ENCODE data around the gene RHEX. TPM values are rescaled to one million over a fixed set of nuclear protein-coding genes. Genes with fewer than 3 reads are reported as not detected.

Gene RHEX
- total RNA-seq, 1 donor from 2014 or later: not detected

DNA sequence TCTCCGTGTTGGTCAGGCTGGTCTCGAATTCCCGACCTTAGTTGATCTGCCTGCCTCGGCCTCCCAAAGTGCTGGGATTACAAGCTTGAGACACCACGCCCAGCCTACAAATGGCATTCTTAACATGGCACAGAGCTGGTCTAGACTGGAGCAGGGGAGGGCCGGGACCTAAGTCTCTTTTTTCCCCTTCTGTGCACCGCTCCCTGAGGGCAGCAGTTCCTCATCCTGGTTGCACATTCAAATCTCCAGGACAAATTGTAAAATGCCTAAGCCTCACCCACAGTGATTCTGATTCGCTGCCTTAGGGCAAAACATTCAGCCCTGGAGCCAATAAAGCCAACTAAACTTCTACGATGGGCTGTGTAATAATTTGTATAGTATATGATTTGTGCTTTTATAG is 74.4 kb downstream of the RHEX start:
- no peak overlapping the region for H3K4me3 ChIP-seq
- H3K79me2 ChIP-seq (ENCODE audit: low read depth): no peaks in the 10 kb centered on the region
- H3F3A ChIP-seq (ENCODE audit: low read depth): no peaks in the 10 kb centered on the region
- H3K36me3 ChIP-seq: no peaks in the 10 kb centered on the region
- H2AFZ ChIP-seq (replicated peaks): no peak overlapping the region
- H3K27ac Mint-ChIP-seq: no peak overlapping the region
- DNase-seq (ENCODE audit: low spot score): no peak
- peaks cover 3% of the 10 kb centered on the region for H3K4me1 Mint-ChIP-seq
- H3K4me3 Mint-ChIP-seq: no peak overlapping the region
- no peak overlapping the region for H3K9ac ChIP-seq
- TF ChIP-seq EZH2phosphoT487 (IDR thresholded peaks at IDR 0.05): no peak
- no peak for TF ChIP-seq EZH2 (IDR thresholded peaks at IDR 0.05)
- no peak for TF ChIP-seq CTCF (IDR thresholded peaks at IDR 0.05)
- H3K27me3 ChIP-seq: no peaks in the 10 kb centered on the region
- peaks cover 9% of the 10 kb centered on the region for H3K9me3 Mint-ChIP-seq
- H3K27me3 Mint-ChIP-seq (ENCODE audit: insufficient read depth, low read depth): peaks cover 7% of the 10 kb centered on the region
- H3K9me3 ChIP-seq (ENCODE audit: low read depth): no peaks in the 10 kb centered on the region
- no peak overlapping the region for H3K27ac ChIP-seq
- no peak overlapping the region for H3K4me2 ChIP-seq
- no peaks in the 10 kb centered on the region for H3K4me1 ChIP-seq
- no peaks in the 10 kb centered on the region for H4K20me1 ChIP-seq (ENCODE audit: low read depth)
- H3K36me3 Mint-ChIP-seq: peaks cover under 1% of the 10 kb centered on the region

DNA sequence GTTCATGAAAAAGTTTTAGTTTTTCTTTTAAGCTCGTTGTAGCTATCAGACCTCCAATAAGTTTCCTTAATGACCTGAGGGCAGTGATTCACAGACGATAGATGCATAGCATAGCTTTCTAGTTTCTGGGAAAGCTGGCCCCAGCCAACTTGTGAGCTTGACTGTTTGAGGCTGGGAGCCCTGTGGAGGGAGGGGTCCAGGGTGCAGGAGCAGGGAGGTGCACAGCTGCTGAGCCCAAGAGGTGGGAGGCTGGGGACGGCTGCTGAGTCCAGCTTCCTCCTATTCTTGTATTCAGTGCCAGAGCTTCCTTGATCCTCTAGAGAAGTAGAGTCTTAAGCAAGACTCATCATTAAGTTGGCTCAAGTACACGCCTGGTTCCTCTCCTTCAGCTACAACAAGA is 75.2 kb downstream of the RHEX start:
- H3K27me3 Mint-ChIP-seq (ENCODE audit: insufficient read depth, low read depth): peaks cover 7% of the 10 kb centered on the region
- no peaks in the 10 kb centered on the region for H4K20me1 ChIP-seq (ENCODE audit: low read depth)
- H3K79me2 ChIP-seq (ENCODE audit: low read depth): no peaks in the 10 kb centered on the region
- no peak overlapping the region for H2AFZ ChIP-seq (replicated peaks)
- no peak overlapping the region for H3K27ac Mint-ChIP-seq
- no peaks in the 10 kb centered on the region for H3K4me1 ChIP-seq
- no peak overlapping the region for H3K27ac ChIP-seq
- no peak overlapping the region for H3K4me3 ChIP-seq
- H3K36me3 ChIP-seq: no peaks in the 10 kb centered on the region
- H3K4me1 Mint-ChIP-seq: peaks cover 3% of the 10 kb centered on the region
- H3F3A ChIP-seq (ENCODE audit: low read depth): no peaks in the 10 kb centered on the region
- no peak for DNase-seq (ENCODE audit: low spot score)
- peaks cover 5% of the 10 kb centered on the region for H3K9me3 Mint-ChIP-seq
- H3K9me3 ChIP-seq (ENCODE audit: low read depth): no peaks in the 10 kb centered on the region
- no peak overlapping the region for H3K9ac ChIP-seq
- H3K36me3 Mint-ChIP-seq: no peaks in the 10 kb centered on the region
- no peak overlapping the region for H3K4me3 Mint-ChIP-seq
- no peak for TF ChIP-seq CTCF (IDR thresholded peaks at IDR 0.05)
- no peak for TF ChIP-seq EZH2phosphoT487 (IDR thresholded peaks at IDR 0.05)
- no peak for TF ChIP-seq EZH2 (IDR thresholded peaks at IDR 0.05)
- no peak overlapping the region for H3K4me2 ChIP-seq
- no peaks in the 10 kb centered on the region for H3K27me3 ChIP-seq

GRCh38 chr1:206131037-206131436 is 78.1 kb downstream of the RHEX start:
- H3K27ac ChIP-seq: no peak overlapping the region
- Mint-ChIP-seq H3K36me3 (no peaks in the 10 kb centered on the region), H3K4me3 (no peak overlapping the region), H3K27me3 (ENCODE audit: insufficient read depth, low read depth) (peaks cover 12% of the 10 kb centered on the region), H3K9me3 (no peaks in the 10 kb centered on the region), H3K27ac (no peak overlapping the region), H3K4me1 (peaks cover 16% of the 10 kb centered on the region)
- no peaks in the 10 kb centered on the region for H4K20me1 ChIP-seq (ENCODE audit: low read depth)
- no peak overlapping the region for H2AFZ ChIP-seq (replicated peaks)
- H3K27me3 ChIP-seq: no peaks in the 10 kb centered on the region
- H3K4me1 ChIP-seq: no peaks in the 10 kb centered on the region
- no peak overlapping the region for H3K9ac ChIP-seq
- DNase-seq (ENCODE audit: low spot score): no peak
- no peak overlapping the region for H3K4me2 ChIP-seq
- TF ChIP-seq EZH2phosphoT487 (IDR thresholded peaks at IDR 0.05) (no peak), EZH2 (IDR thresholded peaks at IDR 0.05) (no peak)
- no peaks in the 10 kb centered on the region for H3K9me3 ChIP-seq (ENCODE audit: low read depth)
- H3F3A ChIP-seq (ENCODE audit: low read depth): no peaks in the 10 kb centered on the region
- no peaks in the 10 kb centered on the region for H3K36me3 ChIP-seq
- H3K79me2 ChIP-seq (ENCODE audit: low read depth): no peaks in the 10 kb centered on the region
- no peak overlapping the region for H3K4me3 ChIP-seq

GRCh38 chr1:206133751-206134415 is 80.9 kb downstream of the RHEX start:
- Mint-ChIP-seq H3K9me3 (peaks cover 1% of the 10 kb centered on the region), H3K27me3 (ENCODE audit: insufficient read depth, low read depth) (peaks cover 8% of the 10 kb centered on the region), H3K27ac (no peak overlapping the region), H3K4me3 (no peak overlapping the region), H3K4me1 (peaks cover 27% of the 10 kb centered on the region), H3K36me3 (no peaks in the 10 kb centered on the region)
- H3K4me1 ChIP-seq: no peaks in the 10 kb centered on the region
- no peak overlapping the region for H3K27ac ChIP-seq
- no peak overlapping the region for H3K4me3 ChIP-seq
- no peaks in the 10 kb centered on the region for H3K79me2 ChIP-seq (ENCODE audit: low read depth)
- H3K27me3 ChIP-seq: no peaks in the 10 kb centered on the region
- H3K9ac ChIP-seq: no peak overlapping the region
- no peaks in the 10 kb centered on the region for H4K20me1 ChIP-seq (ENCODE audit: low read depth)
- no peak for DNase-seq (ENCODE audit: low spot score)
- TF ChIP-seq EZH2phosphoT487 (IDR thresholded peaks at IDR 0.05) (no peak), CTCF (IDR thresholded peaks at IDR 0.05) (no peak), EZH2 (IDR thresholded peaks at IDR 0.05) (no peak)
- no peaks in the 10 kb centered on the region for H3K36me3 ChIP-seq
- no peak overlapping the region for H3K4me2 ChIP-seq
- H3K9me3 ChIP-seq (ENCODE audit: low read depth): no peaks in the 10 kb centered on the region
- H2AFZ ChIP-seq (replicated peaks): no peak overlapping the region
- no peaks in the 10 kb centered on the region for H3F3A ChIP-seq (ENCODE audit: low read depth)

All from neural progenitor cell (in vitro differentiated cells).